Astrocyte of the cerebellum (primary cell): Measurements from ENCODE around the gene PCDHGA5.
"Not testable (repeated sequence)": the region's sequence is repeated elsewhere in the genome, so short reads cannot be mapped to it uniquely, and the experiment has no call there.

ENCODE experiments used
- DNase-seq: peaks from one replicate; pipeline ENCODE4 v3.0.0-alpha.2; 2011; ENCODE audit warnings: low read depth
- H3K4me3 ChIP-seq: 2 replicates; pipeline ENCODE4 v1.5.1; 2011; ENCODE audit warnings: mild to moderate bottlenecking, low read depth, low read length, moderate library complexity
- in situ Hi-C: cut with HindIII; loops from 2 replicates; pipeline ENCODE4 v1.10.0; 2017; ENCODE audit warnings: low sequenced_read_pairs
- TF ChIP-seq, protein P1 (sequence below): IDR thresholded peaks from 2 replicates; pipeline ENCODE4 v1.5.1; 2012; ENCODE audit warnings: low read length, low read depth, moderate library complexity, mild to moderate bottlenecking; ENCODE audit errors: missing control alignments

The PCDHGA5 gene

DNA sequence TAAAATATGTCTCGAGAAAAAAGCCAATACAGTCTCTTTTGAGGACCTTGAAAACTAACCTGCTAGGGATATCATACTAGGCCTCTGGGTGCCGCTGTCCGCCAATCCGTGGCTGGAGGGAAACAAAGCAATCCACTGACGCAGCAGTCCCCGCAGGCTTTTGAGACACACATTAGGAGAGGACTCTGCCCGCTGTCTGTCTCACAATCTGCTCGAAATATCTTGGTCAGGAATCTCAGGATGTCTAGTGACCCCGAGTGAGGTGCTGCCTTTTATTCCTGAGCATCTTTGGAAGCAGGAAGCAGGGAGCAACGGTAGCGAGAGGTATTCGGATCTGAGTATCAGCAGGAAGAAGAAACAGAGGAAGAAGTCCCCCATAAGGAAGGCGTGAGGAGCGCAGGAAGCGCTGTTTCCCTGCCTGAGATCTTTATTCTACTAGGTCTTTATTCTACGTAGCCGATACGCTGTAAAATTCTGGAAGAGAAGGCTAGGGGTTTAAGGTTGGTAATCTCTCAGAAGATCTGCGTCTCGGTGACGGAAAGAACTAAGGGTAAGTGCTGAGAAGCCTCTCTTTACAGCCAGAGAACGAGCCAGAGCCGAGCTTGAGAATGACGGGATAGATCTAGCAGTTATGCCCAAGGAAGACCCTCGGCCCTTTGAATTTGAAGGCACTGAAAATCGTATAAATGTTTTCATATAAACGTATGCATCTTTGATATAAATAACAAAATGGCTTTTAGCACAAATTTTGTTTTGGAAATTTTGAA is 37.7 kb upstream of the PCDHGA5 start:
- peak; percentile 20 for DNase-seq
- H3K4me3 ChIP-seq, result peak overlapping the region; percentile 38
- in situ Hi-C loops, result no loop called here
- TF ChIP-seq, protein P1, sequence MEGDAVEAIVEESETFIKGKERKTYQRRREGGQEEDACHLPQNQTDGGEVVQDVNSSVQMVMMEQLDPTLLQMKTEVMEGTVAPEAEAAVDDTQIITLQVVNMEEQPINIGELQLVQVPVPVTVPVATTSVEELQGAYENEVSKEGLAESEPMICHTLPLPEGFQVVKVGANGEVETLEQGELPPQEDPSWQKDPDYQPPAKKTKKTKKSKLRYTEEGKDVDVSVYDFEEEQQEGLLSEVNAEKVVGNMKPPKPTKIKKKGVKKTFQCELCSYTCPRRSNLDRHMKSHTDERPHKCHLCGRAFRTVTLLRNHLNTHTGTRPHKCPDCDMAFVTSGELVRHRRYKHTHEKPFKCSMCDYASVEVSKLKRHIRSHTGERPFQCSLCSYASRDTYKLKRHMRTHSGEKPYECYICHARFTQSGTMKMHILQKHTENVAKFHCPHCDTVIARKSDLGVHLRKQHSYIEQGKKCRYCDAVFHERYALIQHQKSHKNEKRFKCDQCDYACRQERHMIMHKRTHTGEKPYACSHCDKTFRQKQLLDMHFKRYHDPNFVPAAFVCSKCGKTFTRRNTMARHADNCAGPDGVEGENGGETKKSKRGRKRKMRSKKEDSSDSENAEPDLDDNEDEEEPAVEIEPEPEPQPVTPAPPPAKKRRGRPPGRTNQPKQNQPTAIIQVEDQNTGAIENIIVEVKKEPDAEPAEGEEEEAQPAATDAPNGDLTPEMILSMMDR, result peak; percentile 64

DNA sequence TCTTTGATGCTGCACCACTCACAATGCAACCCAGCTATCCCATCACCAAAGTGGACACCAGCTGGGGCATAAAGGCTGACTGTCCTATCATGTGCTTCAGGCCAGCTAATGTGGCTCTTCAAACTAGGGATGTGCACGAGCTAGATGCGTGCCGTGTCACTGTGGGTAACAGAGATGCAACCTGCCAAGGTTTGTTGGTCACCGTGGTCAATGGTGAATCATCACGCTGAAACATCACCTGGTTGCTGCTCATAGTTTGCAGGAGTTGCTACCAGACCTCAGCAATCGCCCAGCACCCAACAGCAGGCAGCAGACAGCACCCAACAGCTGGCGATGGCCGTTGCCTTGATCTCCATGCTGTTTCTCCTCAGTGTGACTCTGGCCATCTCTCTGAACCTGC is 35.7 kb upstream of the PCDHGA5 start:
- no peak for DNase-seq
- TF ChIP-seq, protein P1, result no peak
- no peak overlapping the region for H3K4me3 ChIP-seq
- in situ Hi-C loops, result no loop called here

DNA sequence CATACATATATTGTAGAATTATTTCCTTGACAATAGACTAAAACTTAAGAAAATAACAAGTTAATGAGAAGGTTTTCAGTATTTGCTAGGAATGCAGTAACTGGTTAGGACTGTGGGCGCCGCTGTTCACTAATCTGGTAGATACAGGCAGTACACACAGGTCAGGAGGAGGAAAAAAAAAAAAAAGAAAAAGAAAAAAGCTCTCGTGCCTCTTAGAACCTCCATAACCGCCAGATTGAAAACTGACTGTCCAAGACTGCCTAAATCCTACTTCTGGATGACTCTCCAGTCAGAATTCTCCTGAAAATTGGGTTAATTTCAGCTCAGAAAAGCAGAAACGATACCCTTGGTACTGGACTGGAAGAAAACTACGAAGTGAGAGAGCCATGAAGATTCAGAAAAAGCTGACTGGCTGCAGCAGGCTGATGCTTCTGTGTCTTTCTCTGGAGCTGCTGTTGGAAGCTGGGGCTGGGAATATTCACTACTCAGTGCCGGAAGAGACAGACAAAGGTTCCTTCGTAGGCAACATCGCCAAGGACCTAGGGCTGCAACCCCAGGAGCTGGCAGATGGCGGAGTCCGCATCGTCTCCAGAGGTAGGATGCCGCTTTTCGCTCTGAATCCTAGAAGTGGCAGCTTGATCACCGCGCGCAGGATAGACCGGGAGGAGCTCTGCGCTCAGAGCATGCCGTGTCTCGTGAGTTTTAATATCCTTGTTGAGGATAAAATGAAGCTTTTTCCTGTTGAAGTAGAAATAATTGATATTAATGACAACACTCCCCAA is 33.5 kb upstream of the PCDHGA5 start, which contains the start of gene PCDHGA1:
Gene PCDHGA1, plus strand, starts transcription at position 216 of the 782 bp plus-strand sequence.
- no peak for DNase-seq
- TF ChIP-seq, protein P1, result peak; percentile 34
- in situ Hi-C loops, result no loop called here
- peak within 1 kb of the TSS; percentile 22 for H3K4me3 ChIP-seq

DNA sequence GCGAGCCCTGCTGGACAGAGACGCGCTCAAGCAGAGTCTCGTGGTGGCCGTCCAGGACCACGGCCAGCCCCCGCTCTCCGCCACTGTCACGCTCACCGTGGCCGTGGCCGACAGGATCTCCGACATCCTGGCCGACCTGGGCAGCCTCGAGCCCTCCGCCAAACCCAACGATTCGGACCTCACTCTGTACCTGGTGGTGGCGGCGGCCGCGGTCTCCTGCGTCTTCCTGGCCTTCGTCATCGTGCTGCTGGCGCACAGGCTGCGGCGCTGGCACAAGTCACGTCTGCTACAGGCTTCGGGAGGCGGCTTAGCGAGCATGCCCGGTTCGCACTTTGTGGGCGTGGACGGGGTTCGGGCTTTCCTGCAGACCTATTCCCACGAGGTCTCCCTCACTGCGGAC is 31.4 kb upstream of the PCDHGA5 start:
- in situ Hi-C loops, H3K4me3 ChIP-seq, DNase-seq: not testable (repeated sequence)

DNA sequence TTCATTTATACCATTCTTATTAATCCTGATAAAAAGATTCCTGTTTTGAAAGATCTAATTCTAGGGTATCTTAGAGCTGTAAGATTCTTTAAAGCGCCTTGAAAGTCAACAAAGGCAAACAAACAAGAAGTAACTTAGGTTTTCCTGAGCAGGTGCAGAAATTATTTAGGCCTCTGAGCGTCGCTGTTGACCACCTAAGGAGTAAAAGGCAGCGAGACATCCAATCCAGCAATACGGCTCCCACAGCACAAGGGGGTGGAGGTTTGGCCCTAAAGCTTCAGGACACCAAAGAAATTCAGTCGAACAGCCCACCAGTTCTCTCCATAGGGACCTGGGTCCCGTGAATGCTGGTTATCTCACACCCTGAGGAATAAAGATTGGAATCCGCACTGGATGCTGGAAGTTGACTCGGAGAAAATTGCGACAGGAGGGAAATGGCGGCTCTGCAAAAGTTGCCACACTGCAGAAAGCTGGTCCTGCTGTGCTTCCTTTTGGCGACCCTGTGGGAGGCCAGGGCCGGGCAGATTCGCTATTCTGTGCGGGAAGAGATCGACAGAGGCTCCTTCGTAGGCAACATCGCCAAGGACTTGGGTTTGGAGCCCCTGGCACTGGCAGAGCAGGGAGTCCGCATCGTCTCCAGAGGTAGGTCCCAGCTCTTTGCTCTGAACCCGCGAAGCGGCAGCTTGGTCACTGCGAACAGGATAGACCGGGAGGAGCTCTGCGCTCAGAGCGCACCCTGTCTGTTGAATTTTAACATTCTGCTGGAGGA is 25.2 kb upstream of the PCDHGA5 start, which contains the start of gene PCDHGA2:
Gene PCDHGA2, plus strand, starts transcription at position 223 of the 769 bp plus-strand sequence.
- in situ Hi-C loops, result loop anchor here (5.0 kb wide), 1 partner anchor 49 kb away; the partner anchor contains the start of gene PCDHGB4
- TF ChIP-seq, protein P1, result peak; percentile 44
- H3K4me3 ChIP-seq, result peak within 1 kb of the TSS; percentile 30
- DNase-seq, result peak; percentile 16

DNA sequence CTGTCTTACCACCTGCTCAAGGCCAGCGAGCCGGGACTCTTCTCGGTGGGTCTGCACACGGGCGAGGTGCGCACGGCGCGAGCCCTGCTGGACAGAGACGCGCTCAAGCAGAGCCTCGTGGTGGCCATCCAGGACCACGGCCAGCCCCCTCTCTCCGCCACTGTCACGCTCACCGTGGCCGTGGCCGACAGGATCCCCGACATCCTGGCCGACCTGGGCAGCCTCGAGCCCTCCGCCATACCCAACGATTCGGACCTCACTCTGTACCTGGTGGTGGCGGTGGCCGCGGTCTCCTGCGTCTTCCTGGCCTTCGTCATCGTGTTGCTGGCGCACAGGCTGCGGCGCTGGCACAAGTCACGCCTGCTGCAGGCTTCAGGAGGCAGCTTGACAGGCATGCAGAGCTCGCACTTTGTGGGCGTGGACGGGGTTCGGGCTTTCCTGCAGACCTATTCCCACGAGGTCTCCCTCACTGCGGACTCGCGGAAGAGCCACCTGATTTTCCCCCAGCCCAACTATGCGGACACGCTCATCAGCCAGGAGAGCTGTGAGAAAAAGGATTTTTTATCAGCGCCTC is 23.1 kb upstream of the PCDHGA5 start:
- not testable (repeated sequence) for H3K4me3 ChIP-seq, DNase-seq
- in situ Hi-C loops, result loop anchor here (5.0 kb wide), 1 partner anchor 86 kb away; no protein-coding TSS in a partner anchor

DNA sequence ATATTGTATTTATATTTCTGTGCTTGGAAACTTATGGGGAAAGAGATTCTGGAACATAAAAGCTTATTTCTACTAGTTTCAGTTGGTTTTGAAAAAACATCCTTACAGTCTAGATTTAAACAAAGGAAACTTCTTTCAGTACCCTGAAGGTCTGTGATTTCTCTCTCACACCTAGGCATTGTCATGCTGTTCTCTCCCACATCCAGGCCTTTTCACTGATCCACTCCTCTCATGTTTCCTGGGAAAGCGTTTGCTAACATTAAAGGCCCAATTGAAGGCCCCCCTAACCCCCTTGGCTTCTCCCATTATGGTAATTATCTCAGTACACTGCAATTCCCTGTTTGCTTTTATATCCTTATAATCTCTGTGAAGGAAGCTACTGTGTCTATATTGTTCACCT is 21.2 kb upstream of the PCDHGA5 start:
- in situ Hi-C loops, result loop anchor here (5.0 kb wide), 1 partner anchor 85 kb away; no protein-coding TSS in a partner anchor
- TF ChIP-seq, protein P1, result no peak

More for the DNA sequence above, 21.2 kb upstream of the PCDHGA5 start:
- H3K4me3 ChIP-seq, result no peak overlapping the region
- no peak for DNase-seq
